Skeletal muscle satellite cell (primary cell): Measurements from ENCODE around the gene CHD9.
A peak's percentile ranks its signal among the peaks of the same experiment; 100 is the strongest.
"Not testable (repeated sequence)": the region's sequence is repeated elsewhere in the genome, so short reads cannot be mapped to it uniquely, and the experiment has no call there.

Experiments
- H3K27me3 ChIP-seq: 2 replicates; pipeline ENCODE4 v1.7.0; 2013; ENCODE audit warnings: low read length; ENCODE audit not compliant: control insufficient read depth, insufficient read depth
- H3K36me3 ChIP-seq: 2 replicates; pipeline ENCODE4 v1.7.0; 2013; ENCODE audit warnings: mild to moderate bottlenecking, control low read depth, low read length; ENCODE audit not compliant: insufficient read depth
- H3K4me1 ChIP-seq: 2 replicates; pipeline ENCODE4 v1.7.0; 2013; ENCODE audit warnings: low read length; ENCODE audit not compliant: control insufficient read depth, insufficient read depth
- H3K4me2 ChIP-seq: 2 replicates; pipeline ENCODE4 v1.7.0; 2013; ENCODE audit warnings: mild to moderate bottlenecking, low read length
- H3K4me3 ChIP-seq: 2 replicates; pipeline ENCODE4 v1.7.0; 2013; ENCODE audit warnings: low read length
- H3K9ac ChIP-seq: 2 replicates; pipeline ENCODE4 v1.7.0; 2013; ENCODE audit warnings: mild to moderate bottlenecking, low read depth, low read length, moderate library complexity
- H3K9me3 ChIP-seq: replicated peaks from 2 replicates; pipeline ENCODE4 v1.7.0; 2013; ENCODE audit warnings: mild to moderate bottlenecking, control low read depth, low read length

The CHD9 gene

GRCh38 chr16:53278498-53278897, 223.7 kb downstream of the CHD9 start:
- H3K27me3 ChIP-seq, H3K9ac ChIP-seq, H3K9me3 ChIP-seq, H3K4me1 ChIP-seq, H3K4me3 ChIP-seq, H3K4me2 ChIP-seq: not testable (repeated sequence)
- H3K36me3 ChIP-seq, result peaks cover 68% of the 10 kb centered on the region

GRCh38 chr16:53281280-53281679, 226.5 kb downstream of the CHD9 start:
- H3K9ac ChIP-seq, result no peak overlapping the region
- no peaks in the 10 kb centered on the region for H3K4me1 ChIP-seq
- peaks cover 53% of the 10 kb centered on the region for H3K36me3 ChIP-seq
- H3K9me3 ChIP-seq, result no peaks in the 10 kb centered on the region
- H3K4me3 ChIP-seq, result no peak overlapping the region
- H3K4me2 ChIP-seq, result no peak overlapping the region
- no peaks in the 10 kb centered on the region for H3K27me3 ChIP-seq

GRCh38 chr16:53281859-53282258, 227.1 kb downstream of the CHD9 start:
- Histone ChIP-seq H3K36me3 (peaks cover 53% of the 10 kb centered on the region), H3K4me3 (no peak overlapping the region), H3K27me3 (no peaks in the 10 kb centered on the region), H3K9me3 (no peaks in the 10 kb centered on the region), H3K9ac (no peak overlapping the region), H3K4me2 (no peak overlapping the region), H3K4me1 (no peaks in the 10 kb centered on the region)

- Histone ChIP-seq H3K9ac (no peak overlapping the region), H3K27me3 (no peaks in the 10 kb centered on the region), H3K4me3 (no peak overlapping the region), H3K4me2 (no peak overlapping the region), H3K9me3 (no peaks in the 10 kb centered on the region), H3K4me1 (no peaks in the 10 kb centered on the region), H3K36me3 (peaks cover 53% of the 10 kb centered on the region)
Observed at GRCh38 chr16:53282328-53282727, 227.5 kb downstream of the CHD9 start.

GRCh38 chr16:53282975-53283946, 228.5 kb downstream of the CHD9 start:
- H3K36me3 ChIP-seq, result peaks cover 53% of the 10 kb centered on the region
- H3K9ac ChIP-seq, result no peak overlapping the region
- no peaks in the 10 kb centered on the region for H3K4me1 ChIP-seq
- no peak overlapping the region for H3K4me3 ChIP-seq
- H3K27me3 ChIP-seq, result no peaks in the 10 kb centered on the region
- no peaks in the 10 kb centered on the region for H3K9me3 ChIP-seq
- no peak overlapping the region for H3K4me2 ChIP-seq

GRCh38 chr16:53285236-53285635, 230.4 kb downstream of the CHD9 start:
- no peaks in the 10 kb centered on the region for H3K4me1 ChIP-seq
- no peaks in the 10 kb centered on the region for H3K27me3 ChIP-seq
- no peaks in the 10 kb centered on the region for H3K9me3 ChIP-seq
- H3K36me3 ChIP-seq, result peaks cover 57% of the 10 kb centered on the region
- H3K4me2 ChIP-seq, result no peak overlapping the region
- no peak overlapping the region for H3K9ac ChIP-seq
- no peak overlapping the region for H3K4me3 ChIP-seq

GRCh38 chr16:53290520-53290919, 235.7 kb downstream of the CHD9 start:
- Histone ChIP-seq H3K36me3 (peaks cover 84% of the 10 kb centered on the region), H3K9me3 (no peaks in the 10 kb centered on the region), H3K27me3 (no peaks in the 10 kb centered on the region), H3K4me3 (no peak overlapping the region), H3K4me2 (no peak overlapping the region), H3K9ac (no peak overlapping the region), H3K4me1 (peaks cover 16% of the 10 kb centered on the region)

- H3K27me3 ChIP-seq, result no peaks in the 10 kb centered on the region
- H3K4me1 ChIP-seq, result peaks cover 16% of the 10 kb centered on the region
- H3K4me2 ChIP-seq, result peak overlapping the region; percentile 11
- H3K36me3 ChIP-seq, result peaks cover 79% of the 10 kb centered on the region
- no peak overlapping the region for H3K9ac ChIP-seq
- H3K4me3 ChIP-seq, result no peak overlapping the region
- H3K9me3 ChIP-seq, result no peaks in the 10 kb centered on the region
Observed at GRCh38 chr16:53291757-53292392, 237.1 kb downstream of the CHD9 start.

- H3K4me3 ChIP-seq, result no peak overlapping the region
- H3K9me3 ChIP-seq, result no peaks in the 10 kb centered on the region
- H3K36me3 ChIP-seq, result peaks cover 81% of the 10 kb centered on the region
- no peak overlapping the region for H3K9ac ChIP-seq
- no peaks in the 10 kb centered on the region for H3K27me3 ChIP-seq
- no peak overlapping the region for H3K4me2 ChIP-seq
- H3K4me1 ChIP-seq, result peaks cover under 1% of the 10 kb centered on the region
Observed at GRCh38 chr16:53297477-53297876, 242.7 kb downstream of the CHD9 start.

- no peaks in the 10 kb centered on the region for H3K4me1 ChIP-seq
- peaks cover 79% of the 10 kb centered on the region for H3K36me3 ChIP-seq
- no peak overlapping the region for H3K4me2 ChIP-seq
- no peaks in the 10 kb centered on the region for H3K9me3 ChIP-seq
- H3K27me3 ChIP-seq, result no peaks in the 10 kb centered on the region
- no peak overlapping the region for H3K4me3 ChIP-seq
- no peak overlapping the region for H3K9ac ChIP-seq
Observed at GRCh38 chr16:53304334-53304733, 249.5 kb downstream of the CHD9 start.

GRCh38 chr16:53305743-53306142, 251.0 kb downstream of the CHD9 start:
- Histone ChIP-seq H3K4me2 (no peak overlapping the region), H3K4me1 (no peaks in the 10 kb centered on the region), H3K9ac (no peak overlapping the region), H3K9me3 (no peaks in the 10 kb centered on the region), H3K36me3 (peaks cover 74% of the 10 kb centered on the region), H3K27me3 (no peaks in the 10 kb centered on the region), H3K4me3 (no peak overlapping the region)
